ENCODE results near the gene SNAP47.
A peak's percentile ranks its signal among the peaks of the same experiment; 100 is the strongest.

The SNAP47 gene

DNA sequence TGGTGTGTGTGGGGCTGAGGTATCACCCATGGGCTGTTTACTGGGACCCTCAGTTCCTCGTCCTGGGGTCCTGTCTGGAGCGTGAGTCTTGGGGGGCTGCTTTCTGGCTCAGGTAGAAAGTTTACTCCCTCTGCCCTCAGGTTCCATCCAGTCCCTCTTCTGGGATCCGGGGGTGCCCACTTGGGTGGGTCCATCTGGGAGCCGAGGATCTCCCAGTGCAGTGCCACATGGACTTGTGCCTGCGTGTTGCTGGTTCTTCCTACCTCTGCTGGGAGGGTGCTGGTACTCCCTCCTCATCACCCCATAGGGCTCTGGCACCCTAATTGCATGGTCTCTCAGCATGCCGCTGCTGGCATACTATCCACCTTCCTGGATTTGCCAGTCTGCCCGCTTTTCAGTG is 14.0 kb downstream of the SNAP47 start:
- DNase-seq (ENCODE audit: low spot score) = no peak

GRCh38 chr1:227749916-227750710 is 14.9 kb downstream of the SNAP47 start:
- no peak for DNase-seq (ENCODE audit: low spot score)

GRCh38 chr1:227753999-227754711 is 18.9 kb downstream of the SNAP47 start:
- DNase-seq (ENCODE audit: low spot score) = peak; percentile 66

DNA sequence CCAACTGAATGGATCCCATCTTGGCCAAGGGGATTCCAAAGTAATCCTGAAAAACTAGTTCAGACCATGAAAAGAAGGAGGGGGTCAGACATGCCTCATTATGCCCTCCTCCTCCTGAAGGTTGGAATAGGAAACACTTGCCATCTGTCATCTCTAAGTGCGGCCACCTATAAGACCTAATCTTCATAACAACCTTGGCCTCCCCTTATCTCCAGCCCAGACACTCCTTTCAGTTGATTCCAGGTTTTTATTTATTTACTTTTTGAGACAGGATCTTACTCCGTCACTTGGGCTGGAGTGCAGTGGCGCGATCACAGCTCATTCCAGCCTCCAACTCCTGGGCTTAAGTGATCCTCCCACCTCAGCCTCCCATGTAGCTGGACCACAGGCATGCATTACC is 19.7 kb downstream of the SNAP47 start:
- no peak for DNase-seq (ENCODE audit: low spot score)

DNA sequence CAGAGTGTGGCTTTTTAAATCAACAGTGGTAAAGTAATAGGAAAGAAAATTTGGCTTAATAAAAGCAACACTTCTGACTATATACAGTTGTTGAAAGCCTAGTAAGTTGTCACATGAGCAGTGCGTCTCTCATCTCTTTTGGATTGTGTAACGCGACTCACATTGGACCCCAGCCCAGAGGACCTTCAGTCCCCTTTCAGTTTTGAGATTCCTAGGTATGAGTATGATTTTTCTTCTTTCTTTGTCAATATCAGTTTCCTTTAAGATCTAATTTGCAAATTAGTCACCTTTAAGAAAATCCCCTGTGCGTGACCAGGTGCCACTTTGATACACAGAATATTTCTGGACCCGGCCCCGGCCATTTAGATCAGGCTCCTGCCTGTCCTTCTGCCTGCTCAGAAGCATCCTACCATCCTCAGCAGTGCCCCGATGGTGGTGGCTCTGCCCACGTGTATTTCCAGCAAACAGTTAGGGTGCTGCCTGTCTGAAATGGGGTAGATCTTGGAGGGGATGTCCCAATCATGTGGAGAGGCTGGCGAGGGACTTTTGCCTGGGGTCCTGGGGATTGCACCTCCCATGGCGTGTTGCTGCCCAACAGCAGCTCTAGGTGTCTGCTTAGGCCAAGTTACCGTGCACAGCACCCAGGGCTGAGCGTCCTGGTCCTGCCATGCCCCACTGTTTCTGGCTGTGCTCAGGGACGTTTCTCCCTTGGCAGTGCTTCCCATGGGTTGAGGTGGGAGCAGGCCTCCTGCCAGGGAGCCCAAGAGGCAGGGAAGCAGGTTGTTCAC is 21.1 kb downstream of the SNAP47 start:
- no peak for DNase-seq (ENCODE audit: low spot score)

- DNase-seq (ENCODE audit: low spot score) = no peak
Measured at GRCh38 chr1:227757781-227758180, 22.5 kb downstream of the SNAP47 start.

DNA sequence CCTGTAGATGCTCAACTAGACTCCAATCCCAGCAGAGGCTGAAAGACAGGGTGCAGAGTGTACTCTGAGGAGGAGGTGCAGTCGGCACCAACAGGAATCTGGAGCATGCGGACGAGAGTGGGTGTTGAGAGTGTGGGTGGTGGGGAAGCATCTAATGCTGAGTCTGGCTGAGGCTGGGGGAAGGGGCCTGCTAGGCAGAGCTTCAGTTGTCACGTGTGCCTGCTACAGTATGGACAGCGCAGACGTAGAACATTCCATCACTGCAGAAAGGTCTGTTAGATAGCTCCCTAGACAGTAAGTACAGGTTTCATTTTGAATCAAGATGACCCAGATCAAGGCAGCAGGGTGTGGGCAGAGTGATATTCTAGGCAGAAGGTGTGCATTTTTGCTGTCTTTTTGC is 23.1 kb downstream of the SNAP47 start:
- DNase-seq (ENCODE audit: low spot score) = no peak

GRCh38 chr1:227759341-227760300 is 24.4 kb downstream of the SNAP47 start:
- peak; percentile 97 for DNase-seq (ENCODE audit: low spot score)

DNA sequence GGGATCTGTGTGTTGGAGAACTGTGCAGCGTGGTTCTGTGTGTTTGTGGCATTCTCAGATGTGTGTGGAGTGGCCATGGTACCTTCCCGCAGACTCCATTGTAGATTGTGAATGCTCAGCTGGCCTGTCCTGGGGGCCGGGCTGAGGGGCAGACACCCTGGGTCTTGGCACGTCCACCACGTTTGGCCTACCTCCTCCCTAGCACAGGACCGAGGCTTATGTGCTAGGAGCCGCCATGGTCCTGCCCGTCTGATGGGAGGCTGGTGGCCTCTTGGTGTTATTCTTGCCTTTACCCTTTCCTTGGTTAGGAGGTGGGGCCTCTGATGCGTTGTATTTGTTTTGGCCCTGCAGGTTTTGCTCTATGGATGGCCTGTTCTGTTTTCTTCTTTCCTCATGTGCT is 25.1 kb downstream of the SNAP47 start:
- no peak for DNase-seq (ENCODE audit: low spot score)

DNA sequence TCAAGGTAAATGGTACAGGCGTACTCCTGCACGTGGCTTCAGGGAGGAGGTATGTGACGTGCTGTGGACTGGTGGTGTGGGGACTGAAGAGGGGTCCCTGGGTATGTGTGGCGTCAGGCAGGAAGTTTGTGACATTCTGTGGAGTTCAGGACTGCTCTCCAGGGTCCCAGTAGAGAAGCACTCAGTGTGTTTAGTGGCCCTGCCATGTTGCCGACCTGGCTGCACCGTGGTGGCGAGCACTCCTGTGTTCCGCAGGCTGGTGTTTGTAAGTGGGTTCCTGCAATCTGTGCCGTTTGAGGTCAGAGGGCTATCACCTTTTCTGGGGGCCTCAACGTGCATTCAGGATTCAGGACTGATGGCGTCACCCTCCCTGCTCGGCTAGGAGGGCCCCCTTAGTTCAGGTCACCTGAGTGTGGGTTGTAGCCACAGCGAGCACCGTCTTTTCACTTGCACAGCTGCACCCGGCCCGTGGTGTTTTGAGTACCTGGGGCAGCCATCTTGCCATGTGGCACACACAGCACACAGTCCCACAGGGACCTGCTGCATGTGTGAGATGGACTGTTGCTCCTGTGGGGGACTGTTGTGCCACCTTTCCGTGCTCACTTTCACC is 26.5 kb downstream of the SNAP47 start:
- no peak for DNase-seq (ENCODE audit: low spot score)

GRCh38 chr1:227762231-227762911 is 27.1 kb downstream of the SNAP47 start:
- peak; percentile 95 for DNase-seq (ENCODE audit: low spot score)

GRCh38 chr1:227763246-227764018 is 28.2 kb downstream of the SNAP47 start:
- no peak for DNase-seq (ENCODE audit: low spot score)

DNA sequence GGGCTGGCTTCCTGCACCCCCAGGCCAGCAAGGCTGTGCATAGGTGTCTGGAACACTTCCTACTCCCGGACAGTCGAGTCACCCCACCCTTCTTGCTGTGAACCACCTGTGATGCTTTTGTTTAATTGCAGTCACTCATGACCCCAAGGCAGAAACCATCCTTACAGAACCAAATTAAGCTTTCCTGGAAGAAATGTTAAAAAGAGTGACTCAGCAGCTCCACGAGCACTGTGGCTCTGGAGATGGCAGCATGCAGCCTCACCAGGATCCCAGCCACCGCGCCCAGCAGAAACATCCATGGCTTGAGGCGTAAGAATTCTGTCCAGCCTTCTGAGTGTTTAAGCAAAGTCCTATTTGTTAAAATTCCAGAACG is 28.8 kb downstream of the SNAP47 start:
- peak; percentile 52 for DNase-seq (ENCODE audit: low spot score)

DNA sequence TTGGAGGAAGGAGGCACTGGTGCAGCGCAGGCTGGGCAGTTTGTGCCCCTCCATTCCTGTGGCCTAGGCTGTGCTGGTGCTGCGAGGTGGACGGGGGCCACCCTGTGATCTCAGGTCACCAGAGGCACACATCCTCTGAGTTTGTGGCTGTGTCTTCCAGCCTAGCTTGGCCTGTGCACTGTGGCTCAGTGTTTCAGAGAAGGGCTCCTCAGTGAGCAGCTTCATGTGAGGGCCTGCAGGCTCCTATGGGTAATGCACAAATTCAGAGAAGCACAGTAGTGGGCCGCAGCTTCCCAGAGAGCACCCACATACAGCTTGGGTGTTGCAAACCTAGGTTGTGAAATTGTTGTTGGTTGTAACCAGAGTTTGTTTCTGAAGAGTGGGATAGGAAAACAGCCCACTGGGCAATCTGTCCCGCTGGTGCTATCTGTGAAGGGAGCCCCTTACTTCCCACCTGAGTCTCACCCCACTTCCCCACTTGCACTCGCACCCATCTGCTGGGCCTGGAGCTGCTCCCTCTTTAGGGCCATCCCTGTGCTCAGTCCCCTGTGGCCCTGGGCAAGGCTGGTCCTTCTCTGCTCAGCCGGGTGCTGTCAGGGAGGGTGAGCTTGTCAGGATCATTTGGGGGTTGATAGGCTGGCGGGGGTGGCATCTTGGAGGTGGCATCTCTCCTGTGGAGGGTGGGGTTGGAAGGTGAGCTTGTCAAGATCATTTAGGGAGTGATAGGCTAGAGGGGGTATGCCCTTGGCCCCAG is 30.2 kb downstream of the SNAP47 start:
- DNase-seq (ENCODE audit: low spot score) = no peak

GRCh38 chr1:227766015-227766634 is 30.9 kb downstream of the SNAP47 start:
- DNase-seq (ENCODE audit: low spot score) = no peak

- no peak for DNase-seq (ENCODE audit: low spot score)
Measured at GRCh38 chr1:227766653-227767277, 31.5 kb downstream of the SNAP47 start.

DNA sequence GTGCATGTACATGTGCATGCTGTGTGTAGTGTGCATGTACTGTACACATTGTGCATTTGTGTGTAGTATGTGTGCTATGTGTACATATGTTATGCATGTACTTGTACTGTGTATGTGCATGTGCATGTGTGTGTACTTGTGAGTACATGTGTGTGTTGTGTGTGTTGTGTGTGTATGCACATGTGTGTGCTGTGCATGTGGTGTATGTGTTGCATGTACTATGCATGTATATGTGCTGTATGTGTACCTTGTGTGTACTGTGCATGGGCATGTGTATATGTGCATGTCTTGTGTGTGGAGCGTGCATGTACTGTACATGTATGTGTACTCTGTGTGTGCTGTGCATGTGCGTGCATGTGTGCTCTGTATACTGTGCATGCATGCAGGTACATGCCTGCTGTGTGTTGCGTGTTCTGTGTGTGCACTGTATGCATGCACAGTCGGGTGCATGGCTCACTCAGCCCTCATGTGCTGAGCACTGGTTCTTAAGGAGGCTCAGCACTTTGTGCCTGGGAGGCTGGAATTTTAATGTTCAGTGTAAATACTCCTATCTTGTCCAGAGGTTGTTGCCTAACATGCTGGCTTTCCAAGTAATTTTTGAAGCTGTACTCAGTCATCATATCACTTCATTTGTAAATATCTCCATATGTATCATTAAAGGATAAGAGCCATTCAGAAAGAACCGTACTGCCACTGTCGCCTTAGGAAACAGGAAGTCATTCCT is 32.3 kb downstream of the SNAP47 start:
- no peak for DNase-seq (ENCODE audit: low spot score)

DNA sequence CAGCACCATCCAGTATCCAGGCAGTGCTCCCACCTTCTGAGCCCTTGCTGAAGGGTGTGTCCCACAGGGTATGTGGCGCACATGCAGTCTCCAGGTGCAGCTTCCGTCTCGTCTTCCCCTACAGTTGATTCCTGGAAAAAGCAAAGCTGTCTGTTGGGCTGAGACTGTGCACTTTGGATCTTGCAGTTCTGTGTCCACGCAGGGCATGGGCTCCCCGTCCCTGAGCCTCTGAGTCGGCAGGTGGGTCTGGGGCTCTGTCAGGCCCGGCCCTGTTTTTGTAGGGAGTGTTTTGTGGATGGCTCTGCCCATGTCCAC is 32.8 kb downstream of the SNAP47 start:
- no peak for DNase-seq (ENCODE audit: low spot score)
